Psoas muscle (tissue), 8 donors: ENCODE results near the gene NOTCH1. TPM values are rescaled to one million over a fixed set of nuclear protein-coding genes. Genes with fewer than 3 reads are reported as not detected.

ENCODE experiments used
- ATAC-seq, 4 donors: fragments of 200-7000 bp; cut with Tn5 transposase; one replicate each; pipeline ENCODE4 v1.9.1; 2020; ENCODE audit warnings: moderate library complexity in 3 of 4, mild to moderate bottlenecking in 2 of 4
- DNase-seq, 2 donors: peaks; one replicate each; pipeline ENCODE4 v3.0.0-alpha.2; 2020
- H3K27ac ChIP-seq: fragments of 200-600 bp; one replicate; pipeline ENCODE4 v1.8.0; 2022
- H3K27me3 ChIP-seq, 3 donors: fragments of 200-600 bp in 1 of 3; one replicate each; pipeline versions ENCODE4 v1.6.1 to v1.8.0; 2013 to 2022; ENCODE audit warnings: low read length in 2 of 3, mild to moderate bottlenecking in 2 of 3, moderate library complexity in 1 of 3; ENCODE audit not compliant: insufficient read depth in 3 of 3
- H3K36me3 ChIP-seq, 2 donors: fragments of 200-600 bp in 1 of 2; one replicate each; pipeline versions ENCODE4 v1.6.1 to v1.8.0; 2013 to 2022; ENCODE audit warnings: low read depth in 1 of 2, mild to moderate bottlenecking in 1 of 2, moderate library complexity in 1 of 2; ENCODE audit not compliant: insufficient read depth in 1 of 2
- H3K4me1 ChIP-seq: fragments of 200-600 bp; one replicate; pipeline ENCODE4 v1.8.0; 2022
- H3K4me3 ChIP-seq: fragments of 200-600 bp; one replicate; pipeline ENCODE4 v1.8.0; 2022; ENCODE audit warnings: mild to moderate bottlenecking
- H3K9me3 ChIP-seq: fragments of 200-600 bp; one replicate; pipeline ENCODE4 v1.8.0; 2022
- CTCF ChIP-seq: fragments of 200-600 bp; IDR thresholded peaks from one replicate; pipeline ENCODE4 v1.8.0; 2022; ENCODE audit warnings: antibody characterized with exemption
- WGBS, 3 donors: extraction: QIAGEN DNeasy Blood & Tissue Kit; methylation state at CpG; one replicate each; pipeline versions ENCODE4 v1.1.6 to v1.1.7; 2013; 5-methylcytosine and 5-hydroxymethylcytosine counted together
- intact Hi-C, 2 donors: fragments of 100-400 bp; cut with DNase I; formaldehyde crosslinking; loops; one replicate each; pipeline versions ENCODE4 v1.11.0 to v1.14.2; 2022
- polyA plus RNA-seq, 3 donors: library from polyadenylated mRNA; stranded (reverse); fragments of 200-250 nt; gene quantifications; one replicate each; pipeline ENCODE4 v1.2.3, GENCODE V29; 2013
- total RNA-seq, 4 donors: library from RNA; stranded (reverse); fragmentation: NEBNext Ultra II Directional in 2 of 4; extraction: Animal tissue kit (Norgen Biotek cat#: 25700) in 2 of 4; gene quantifications; one replicate each; pipeline versions ENCODE4 v1.2.1 to v1.2.4, GENCODE V29; 2021 to 2023
- donor health status: healthy with polysubstance abuse.
- donor health status: DM: no; HTN: no; CAD: no; lungs with moderate emphysema.
- donor health status: Bipolar disorder and iron deficiency.
- donor health status: healthy.
- donor health status: DM: yes; HTN: yes; CAD: no.
- donor health status: DM: no; HTN: no; CAD: no.
- donor health status: DM: no; HTN: no; CAD: no.
- donor health status: DM: yes; HTN: yes; CAD: no.

NOTCH1 gene
- total and polyA plus RNA-seq, 7 donors = 1.8 to 15.4 (median 8.7) TPM

GRCh38 chr9:136496801-136497620 is 48.8 kb downstream of the NOTCH1 start:
- DNase-seq (no peak), ATAC-seq (no peak)
- Histone ChIP-seq H3K36me3 (peaks cover 0 to 69% of the 10 kb centered on the region in 2 donors), H3K4me3 (no peak overlapping the region), H3K4me1 (no peaks in the 10 kb centered on the region), H3K27ac (no peak overlapping the region), H3K9me3 (no peaks in the 10 kb centered on the region), H3K27me3 (no peaks in the 10 kb centered on the region)
- 91 to 92% (median 91%) methylated on average over 53 to 56 of the region's 56 CpGs for WGBS, 3 donors
- TF ChIP-seq CTCF = no peak
- intact Hi-C loops = loop anchor here in 1 of 2 donors (5.0 kb wide), 1 partner anchor 35 kb away; no protein-coding TSS in a partner anchor

- H3K27ac ChIP-seq = no peak overlapping the region
- H3K27me3 ChIP-seq = no peaks in the 10 kb centered on the region
- H3K36me3 ChIP-seq = peaks cover 0 to 60% of the 10 kb centered on the region in 2 donors
- ATAC-seq (no peak), DNase-seq (no peak)
- H3K9me3 ChIP-seq = no peaks in the 10 kb centered on the region
- no peaks in the 10 kb centered on the region for H3K4me1 ChIP-seq
- 76 to 83% (median 83%) methylated on average over 18 of the region's 18 CpGs for whole genome bisulfite sequencing, 3 donors
- no peak for TF ChIP-seq CTCF
- intact Hi-C loops = loop anchor here in 1 of 2 donors (5.0 kb wide), 1 partner anchor 36 kb away; no protein-coding TSS in a partner anchor
- no peak overlapping the region for H3K4me3 ChIP-seq
Measured at GRCh38 chr9:136496181-136496580, 49.7 kb downstream of the NOTCH1 start.

GRCh38 chr9:136495238-136495800 is 50.5 kb downstream of the NOTCH1 start:
- Histone ChIP-seq H3K27me3 (no peaks in the 10 kb centered on the region), H3K27ac (no peak overlapping the region), H3K9me3 (no peaks in the 10 kb centered on the region), H3K36me3 (peaks cover 0 to 52% of the 10 kb centered on the region in 2 donors), H3K4me3 (no peak overlapping the region), H3K4me1 (no peaks in the 10 kb centered on the region)
- intact Hi-C loops = loop anchor here in 1 of 2 donors (5.0 kb wide), 1 partner anchor 37 kb away; no protein-coding TSS in a partner anchor
- 89 to 91% (median 89%) methylated on average over 17 of the region's 17 CpGs for whole genome bisulfite sequencing, 3 donors
- DNase-seq = no peak
- TF ChIP-seq CTCF = no peak
- ATAC-seq = no peak

- ATAC-seq = no peak
- intact Hi-C loops = loop anchor here in 1 of 2 donors (5.0 kb wide), 1 partner anchor 38 kb away; no protein-coding TSS in a partner anchor
- TF ChIP-seq CTCF = no peak
Measured at GRCh38 chr9:136494531-136495215, 51.2 kb downstream of the NOTCH1 start.

More at GRCh38 chr9:136494531-136495215, 51.2 kb downstream of the NOTCH1 start:
- Histone ChIP-seq H3K4me3 (no peak overlapping the region), H3K4me1 (no peaks in the 10 kb centered on the region), H3K36me3 (peaks cover 0 to 45% of the 10 kb centered on the region in 2 donors), H3K27ac (no peak overlapping the region), H3K27me3 (no peaks in the 10 kb centered on the region), H3K9me3 (no peaks in the 10 kb centered on the region)
- DNase-seq = no peak
- 69 to 82% (median 76%) methylated on average over 29 of the region's 29 CpGs for WGBS, 3 donors
